ENCODE measurements around the gene MMP2. TPM values are rescaled to one million over a fixed set of nuclear protein-coding genes. Genes with fewer than 3 reads are reported as not detected.

Gene MMP2
- total and polyA plus RNA-seq, 2 of the 8 experiments (the other 6 are each of a cell fraction or from before 2014, with no cell fraction given), result 33.6 to 58.2 TPM

DNA sequence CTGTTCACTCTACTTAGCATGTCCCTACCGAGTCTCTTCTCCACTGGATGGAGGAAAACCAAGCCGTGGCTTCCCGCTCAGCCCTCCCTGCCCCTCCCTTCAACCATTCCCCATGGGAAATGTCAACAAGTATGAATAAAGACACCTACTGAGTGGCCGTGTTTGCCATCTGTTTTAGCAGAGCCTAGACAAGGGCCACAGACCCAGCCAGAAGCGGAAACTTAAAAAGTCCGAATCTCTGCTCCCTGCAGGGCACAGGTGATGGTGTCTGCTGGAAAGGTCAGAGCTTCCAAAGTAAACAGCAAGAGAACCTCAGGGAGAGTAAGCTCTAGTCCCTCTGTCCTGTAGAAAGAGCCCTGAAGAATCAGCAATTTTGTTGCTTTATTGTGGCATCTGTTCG lies 27.1 kb downstream of the MMP2 start:
- H2BK20ac ChIP-seq (ENCODE audit: low read length), result no peak overlapping the region
- no peak overlapping the region for H4K91ac ChIP-seq (replicated peaks; ENCODE audit: insufficient read length, low read length)
- no peaks in the 10 kb centered on the region; a peak in 1 of 7 replicates for H3K27me3 ChIP-seq (replicated peaks in 1 of 4; ENCODE audit: control insufficient read depth in 3 of 4, extremely low read depth in 1 of 4, insufficient read depth in 3 of 4, low read length in 3 of 4)
- H3K4me1 ChIP-seq (replicated peaks in 1 of 4; ENCODE audit: control insufficient read depth in 3 of 4, insufficient read depth in 4 of 4, low read length in 3 of 4), result peaks cover 0 to 4% (median 3%) of the 10 kb centered on the region in 4 experiments; a peak in 4 of 7 replicates
- H4K8ac ChIP-seq (ENCODE audit: extremely low read depth, insufficient read depth, low read length), result no peak overlapping the region
- H3K23me2 ChIP-seq (ENCODE audit: low read depth, low read length), result peaks cover 6% of the 10 kb centered on the region; the same call in 1 of the 2 replicates
- WGBS, 2 experiments (ENCODE audit: extremely low coverage in 1 of 2, insufficient coverage in 1 of 2, insufficient read length in 1 of 2, insufficient replicate concordance in 2 of 2, low coverage in 1 of 2, low lambda C conversion rate in 2 of 2, missing lambda C conversion rate in 1 of 2), result 80% methylated on average over 7 of the region's 7 CpGs; no CpG with 5 or more reads in 1 of the 2 experiments
- no peak overlapping the region for H2AK5ac ChIP-seq (ENCODE audit: low read depth, low read length)
- no peak overlapping the region for H2BK120ac ChIP-seq (replicated peaks; ENCODE audit: low read depth, low read length)
- H3K27ac ChIP-seq (ENCODE audit: low read depth, low read length), result no peak overlapping the region
- ChIA-PET CTCF (ENCODE audit: partially characterized antibody) (interaction anchor here (1.3 to 1.5 kb wide), 3 partner anchors 26 to 117 kb away, joined by 3 to 8 read pairs (median 3); no protein-coding TSS in a partner anchor), POLR2A (ENCODE audit: partially characterized antibody) (no interaction called here)
- no peak overlapping the region for H3K4me3 ChIP-seq (ENCODE audit: extremely low read depth in 1 of 4, insufficient read depth in 2 of 4, low read depth in 3 of 4, low read length in 4 of 4)
- H2AFZ ChIP-seq (ENCODE audit: low read length), result no peak overlapping the region
- H3K9ac ChIP-seq (replicated peaks in 1 of 4; ENCODE audit: extremely low read depth in 1 of 4, low read depth in 3 of 4, low read length in 3 of 4), result no peak overlapping the region
- no peaks in the 10 kb centered on the region for H3K79me1 ChIP-seq (ENCODE audit: low read depth, low read length)
- no peak overlapping the region for H3K4me2 ChIP-seq (ENCODE audit: insufficient read depth in 1 of 2, low read depth in 2 of 2, low read length in 2 of 2)
- H3K23ac ChIP-seq (ENCODE audit: insufficient read length), result no peak overlapping the region
- H3K79me2 ChIP-seq (ENCODE audit: control insufficient read depth in 1 of 2, insufficient read depth in 2 of 2, low read length in 2 of 2), result no peaks in the 10 kb centered on the region
- H3K56ac ChIP-seq (replicated peaks; ENCODE audit: insufficient read length, low read depth, low read length), result no peak overlapping the region
- no peak for DNase-seq (ENCODE audit: low read depth in 1 of 2, low spot score in 2 of 2)
- FAIRE-seq, result no peak
- H4K20me1 ChIP-seq (replicated peaks in 1 of 2; ENCODE audit: control insufficient read depth in 1 of 2, insufficient read depth in 2 of 2, low read length in 2 of 2), result no peaks in the 10 kb centered on the region
- no peak overlapping the region for H3K4ac ChIP-seq (replicated peaks; ENCODE audit: insufficient read length, low read depth, low read length)
- no peak overlapping the region for H3K18ac ChIP-seq (ENCODE audit: extremely low read depth, low read length)
- H3K9me3 ChIP-seq (ENCODE audit: insufficient read depth in 2 of 2, low read depth in 1 of 2, low read length in 1 of 2), result no peaks in the 10 kb centered on the region
- H3K14ac ChIP-seq (ENCODE audit: insufficient read length), result no peak overlapping the region
- no peaks in the 10 kb centered on the region; a peak in 1 of 8 replicates for H3K36me3 ChIP-seq (ENCODE audit: control insufficient read depth in 2 of 4, insufficient read depth in 4 of 4, low read length in 3 of 4)
- no peak overlapping the region for H2BK5ac ChIP-seq (ENCODE audit: low read depth, low read length)
- no peak overlapping the region for H2BK15ac ChIP-seq (ENCODE audit: low read length)
- H4K5ac ChIP-seq (ENCODE audit: insufficient read length, low read depth, low read length), result no peak overlapping the region
- H2BK12ac ChIP-seq (ENCODE audit: low read depth, low read length), result no peak overlapping the region
- TF ChIP-seq NRF1 (IDR thresholded peaks at IDR 0.05; ENCODE audit: low read depth, low read length), result no peak
- no peak for TF ChIP-seq SIRT6 (IDR thresholded peaks at IDR 0.05; ENCODE audit: low read length)
- TF ChIP-seq BCL11A (IDR thresholded peaks at IDR 0.05; ENCODE audit: low read depth in 2 of 2, low read length in 2 of 2), result no peak
- TF ChIP-seq ASH2L (IDR thresholded peaks at IDR 0.05; ENCODE audit: low read length), result no peak
- no peak for TF ChIP-seq MAFK (IDR thresholded peaks at IDR 0.05; ENCODE audit: low read depth, low read length)
- TF ChIP-seq KDM5A (IDR thresholded peaks at IDR 0.05; ENCODE audit: low read length), result no peak
- TF ChIP-seq EGR1 (IDR thresholded peaks at IDR 0.05; ENCODE audit: borderline replicate concordance, low read depth, low read length), result no peak
- TF ChIP-seq TBP (IDR thresholded peaks at IDR 0.05; ENCODE audit: low read depth, low read length), result no peak
- no peak for TF ChIP-seq HDAC6 (IDR thresholded peaks at IDR 0.05; ENCODE audit: low read depth, low read length)
- TF ChIP-seq TEAD4 (IDR thresholded peaks at IDR 0.05; ENCODE audit: low read depth, low read length), result no peak
- no peak for TF ChIP-seq KDM4A (IDR thresholded peaks at IDR 0.05; ENCODE audit: low read depth, low read length, severe bottlenecking)
- TF ChIP-seq SIN3A (conservative IDR thresholded peaks at IDR 0.05 in 1 of 2, IDR thresholded peaks at IDR 0.05 in 1 of 2; ENCODE audit: low read depth in 1 of 2, low read length in 2 of 2), result no peak
- TF ChIP-seq, protein P1, sequence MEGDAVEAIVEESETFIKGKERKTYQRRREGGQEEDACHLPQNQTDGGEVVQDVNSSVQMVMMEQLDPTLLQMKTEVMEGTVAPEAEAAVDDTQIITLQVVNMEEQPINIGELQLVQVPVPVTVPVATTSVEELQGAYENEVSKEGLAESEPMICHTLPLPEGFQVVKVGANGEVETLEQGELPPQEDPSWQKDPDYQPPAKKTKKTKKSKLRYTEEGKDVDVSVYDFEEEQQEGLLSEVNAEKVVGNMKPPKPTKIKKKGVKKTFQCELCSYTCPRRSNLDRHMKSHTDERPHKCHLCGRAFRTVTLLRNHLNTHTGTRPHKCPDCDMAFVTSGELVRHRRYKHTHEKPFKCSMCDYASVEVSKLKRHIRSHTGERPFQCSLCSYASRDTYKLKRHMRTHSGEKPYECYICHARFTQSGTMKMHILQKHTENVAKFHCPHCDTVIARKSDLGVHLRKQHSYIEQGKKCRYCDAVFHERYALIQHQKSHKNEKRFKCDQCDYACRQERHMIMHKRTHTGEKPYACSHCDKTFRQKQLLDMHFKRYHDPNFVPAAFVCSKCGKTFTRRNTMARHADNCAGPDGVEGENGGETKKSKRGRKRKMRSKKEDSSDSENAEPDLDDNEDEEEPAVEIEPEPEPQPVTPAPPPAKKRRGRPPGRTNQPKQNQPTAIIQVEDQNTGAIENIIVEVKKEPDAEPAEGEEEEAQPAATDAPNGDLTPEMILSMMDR (IDR thresholded peaks at IDR 0.05; ENCODE audit: control extremely low read depth in 1 of 3, insufficient read depth in 1 of 3, low read depth in 1 of 3, low read length in 3 of 3), result no peak
